ENCODE data around the gene PRKRIP1. TPM values are rescaled to one million over a fixed set of nuclear protein-coding genes. Genes with fewer than 3 reads are reported as not detected.
"Not testable (repeated sequence)": the region's sequence is repeated elsewhere in the genome, so short reads cannot be mapped to it uniquely, and the experiment has no call there.

The PRKRIP1 gene
- total RNA-seq, 1 donor from 2014 or later, result 41.3 TPM

- no peak for DNase-seq (ENCODE audit: low spot score)
- no peaks in the 10 kb centered on the region for H3K4me1 Mint-ChIP-seq (ENCODE audit: unreplicated experiment)
- H3K4me3 Mint-ChIP-seq (ENCODE audit: unreplicated experiment), result no peak overlapping the region
- H3K36me3 Mint-ChIP-seq (ENCODE audit: low read depth, unreplicated experiment), result peaks cover 9% of the 10 kb centered on the region
- H3K27ac Mint-ChIP-seq (ENCODE audit: unreplicated experiment), result no peak overlapping the region
- no peak for TF ChIP-seq CTCF (IDR thresholded peaks at IDR 0.05; ENCODE audit: unreplicated experiment)
- no peaks in the 10 kb centered on the region for H3K9me3 Mint-ChIP-seq (ENCODE audit: unreplicated experiment)
- H3K27me3 Mint-ChIP-seq (ENCODE audit: unreplicated experiment), result peaks cover 4% of the 10 kb centered on the region
These were observed 77.3 kb downstream of the PRKRIP1 start for GRCh38 chr7:102473271-102473991.

- H3K4me3 Mint-ChIP-seq (ENCODE audit: unreplicated experiment); H3K9me3 Mint-ChIP-seq (ENCODE audit: unreplicated experiment); H3K36me3 Mint-ChIP-seq (ENCODE audit: low read depth, unreplicated experiment); H3K4me1 Mint-ChIP-seq (ENCODE audit: unreplicated experiment); H3K27me3 Mint-ChIP-seq (ENCODE audit: unreplicated experiment); H3K27ac Mint-ChIP-seq (ENCODE audit: unreplicated experiment): not testable (repeated sequence)
- peak; percentile 2 for DNase-seq (ENCODE audit: low spot score)
These were observed 78.0 kb downstream of the PRKRIP1 start for GRCh38 chr7:102474116-102474515.

- H3K9me3 Mint-ChIP-seq (ENCODE audit: unreplicated experiment); H3K36me3 Mint-ChIP-seq (ENCODE audit: low read depth, unreplicated experiment); DNase-seq (ENCODE audit: low spot score); H3K27ac Mint-ChIP-seq (ENCODE audit: unreplicated experiment); H3K27me3 Mint-ChIP-seq (ENCODE audit: unreplicated experiment); H3K4me1 Mint-ChIP-seq (ENCODE audit: unreplicated experiment); H3K4me3 Mint-ChIP-seq (ENCODE audit: unreplicated experiment): not testable (repeated sequence)
These were observed 78.7 kb downstream of the PRKRIP1 start for GRCh38 chr7:102474736-102475435.

Small RNA genes within 50 kb of the gene (microRNA-seq; reads per million reads assigned to microRNA genes)
- gene MIR4467 (ENCODE audit: unreplicated experiment) (5.2 reads per million, percentile 50 among the genes with 10 or more reads in this experiment), gene MIR5090 (ENCODE audit: unreplicated experiment) (3.5 reads per million, percentile 41 among the genes with 10 or more reads in this experiment), gene MIR548O (ENCODE audit: unreplicated experiment) (not detected)

Other genes starting within 250 kb of the PRKRIP1 start
- gene SH2B2, start 109.5 kb upstream of the PRKRIP1 start, total RNA-seq (ENCODE audit: unreplicated experiment), result 2.6 TPM
- not detected for gene SPDYE6, start 39.9 kb upstream of the PRKRIP1 start, total RNA-seq (ENCODE audit: unreplicated experiment)
- 39.3 TPM for gene ORAI2, start 37.2 kb downstream of the PRKRIP1 start, total RNA-seq (ENCODE audit: unreplicated experiment)
- 11.5 TPM for gene ALKBH4, start 68.5 kb downstream of the PRKRIP1 start, total RNA-seq (ENCODE audit: unreplicated experiment)
- gene LRWD1, start 68.6 kb downstream of the PRKRIP1 start, total RNA-seq (ENCODE audit: unreplicated experiment), result 30.3 TPM
- gene POLR2J, start 82.6 kb downstream of the PRKRIP1 start, total RNA-seq (ENCODE audit: unreplicated experiment), result 48.1 TPM
- gene RASA4B, start 121.4 kb downstream of the PRKRIP1 start, total RNA-seq (ENCODE audit: unreplicated experiment), result 6.2 TPM
- gene UPK3BL2, start 147.3 kb downstream of the PRKRIP1 start, total RNA-seq (ENCODE audit: unreplicated experiment), result 9.3 TPM
- gene SPDYE2, start 154.9 kb downstream of the PRKRIP1 start, total RNA-seq (ENCODE audit: unreplicated experiment), result not detected
- 22.0 TPM for gene POLR2J3, start 176.2 kb downstream of the PRKRIP1 start, total RNA-seq (ENCODE audit: unreplicated experiment)
- 20.4 TPM for gene RASA4, start 220.4 kb downstream of the PRKRIP1 start, total RNA-seq (ENCODE audit: unreplicated experiment)
- 17.4 TPM for gene UPK3BL1, start 246.4 kb downstream of the PRKRIP1 start, total RNA-seq (ENCODE audit: unreplicated experiment)

All from endothelial cell (in vitro differentiated cells).